GM12801 (cell line): ENCODE data around the gene DCTD.

Experiments
- TF ChIP-seq, protein P1 (sequence below): IDR thresholded peaks from one replicate; pipeline ENCODE4 v1.5.1; 2011; ENCODE audit warnings: control low read depth; ENCODE audit not compliant: insufficient read length; ENCODE audit errors: extremely low read depth

The DCTD gene

DNA sequence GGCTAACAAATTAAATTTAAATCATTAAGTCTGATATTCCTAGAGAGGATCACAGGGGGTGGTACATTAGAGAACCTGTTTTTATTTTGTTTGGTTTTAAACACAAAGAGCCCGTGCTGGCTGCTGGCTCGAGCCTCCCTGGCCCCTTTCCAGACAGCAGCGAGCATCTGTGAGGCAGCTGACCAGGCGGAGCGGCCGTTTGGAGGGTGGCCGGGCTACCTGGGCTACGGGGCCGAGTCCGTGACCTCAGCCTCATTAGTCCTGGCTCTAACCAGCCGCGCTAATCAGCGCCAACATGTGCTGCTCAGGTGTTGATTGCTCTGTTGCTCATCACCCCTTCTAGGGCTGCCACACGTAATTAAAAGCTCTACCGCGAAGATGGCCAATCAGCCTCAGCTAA, 35.3 kb downstream of the DCTD start:
- TF ChIP-seq, protein P1, sequence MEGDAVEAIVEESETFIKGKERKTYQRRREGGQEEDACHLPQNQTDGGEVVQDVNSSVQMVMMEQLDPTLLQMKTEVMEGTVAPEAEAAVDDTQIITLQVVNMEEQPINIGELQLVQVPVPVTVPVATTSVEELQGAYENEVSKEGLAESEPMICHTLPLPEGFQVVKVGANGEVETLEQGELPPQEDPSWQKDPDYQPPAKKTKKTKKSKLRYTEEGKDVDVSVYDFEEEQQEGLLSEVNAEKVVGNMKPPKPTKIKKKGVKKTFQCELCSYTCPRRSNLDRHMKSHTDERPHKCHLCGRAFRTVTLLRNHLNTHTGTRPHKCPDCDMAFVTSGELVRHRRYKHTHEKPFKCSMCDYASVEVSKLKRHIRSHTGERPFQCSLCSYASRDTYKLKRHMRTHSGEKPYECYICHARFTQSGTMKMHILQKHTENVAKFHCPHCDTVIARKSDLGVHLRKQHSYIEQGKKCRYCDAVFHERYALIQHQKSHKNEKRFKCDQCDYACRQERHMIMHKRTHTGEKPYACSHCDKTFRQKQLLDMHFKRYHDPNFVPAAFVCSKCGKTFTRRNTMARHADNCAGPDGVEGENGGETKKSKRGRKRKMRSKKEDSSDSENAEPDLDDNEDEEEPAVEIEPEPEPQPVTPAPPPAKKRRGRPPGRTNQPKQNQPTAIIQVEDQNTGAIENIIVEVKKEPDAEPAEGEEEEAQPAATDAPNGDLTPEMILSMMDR = no peak

DNA sequence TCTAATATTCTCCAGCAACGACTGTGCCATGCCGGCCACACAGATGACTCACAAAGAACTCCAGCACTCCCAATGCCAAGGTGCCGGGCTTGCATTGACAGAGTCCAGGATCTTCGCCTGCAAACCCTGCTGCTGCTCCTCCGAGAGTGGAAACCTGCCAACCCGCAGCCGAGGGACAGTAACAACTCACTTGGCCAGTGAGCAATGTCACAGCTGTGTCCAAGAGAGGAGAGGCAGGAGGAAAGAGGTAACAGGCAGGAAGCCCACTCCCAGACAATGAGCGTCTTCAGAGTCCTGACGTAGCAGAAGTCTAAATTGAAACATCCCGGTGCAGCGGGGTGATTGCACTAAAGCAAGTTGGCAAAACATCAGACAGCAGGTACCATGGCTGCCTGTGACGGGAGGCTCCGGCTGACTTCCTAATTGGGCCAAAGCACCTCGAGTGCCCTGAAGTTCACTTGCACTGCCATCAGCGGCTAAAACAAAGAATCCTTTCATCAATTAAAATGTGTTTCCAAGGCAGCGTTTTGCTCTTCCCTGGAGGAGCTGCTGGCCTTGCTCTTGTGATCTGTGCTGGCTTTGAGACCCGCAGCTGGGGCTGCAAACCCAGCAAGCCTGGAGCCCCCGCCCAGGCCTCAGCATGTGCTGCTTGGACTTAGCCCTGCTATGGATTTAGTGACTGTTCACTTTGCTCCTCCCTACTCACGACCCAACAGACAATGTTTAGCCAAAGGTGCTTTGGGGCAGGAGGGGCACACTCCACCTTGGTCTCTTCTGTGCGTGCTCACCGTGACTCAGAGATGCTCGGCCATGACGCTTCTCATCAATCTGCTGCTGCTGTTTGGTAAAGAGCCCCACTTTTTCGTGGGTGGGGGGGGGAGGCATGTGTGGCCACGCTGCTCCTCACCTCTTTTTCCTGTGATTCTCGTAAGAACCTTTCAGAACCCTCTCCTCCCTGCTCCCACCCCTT, 36.5 kb downstream of the DCTD start:
- TF ChIP-seq, protein P1 = no peak

DNA sequence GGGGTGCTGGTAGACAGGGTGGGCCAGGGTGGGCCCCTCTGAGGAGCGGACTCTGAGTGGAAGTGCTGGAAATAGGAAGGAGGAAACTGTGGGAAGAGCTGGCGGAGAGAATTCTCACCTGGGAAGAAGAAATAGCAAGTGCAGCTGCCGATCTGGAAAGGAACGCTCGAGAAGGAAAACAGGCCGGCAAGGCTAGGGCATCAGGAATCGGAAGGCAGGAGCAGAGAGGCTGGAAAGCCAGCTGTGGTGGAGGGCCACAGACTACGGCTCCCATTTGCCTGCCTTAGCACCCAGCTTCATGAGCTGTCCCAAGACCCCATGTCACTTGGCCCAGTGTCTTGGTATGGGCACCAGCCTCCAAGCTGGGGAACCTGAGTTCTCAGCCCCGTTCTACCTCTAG, 37.3 kb downstream of the DCTD start:
- TF ChIP-seq, protein P1 = no peak

DNA sequence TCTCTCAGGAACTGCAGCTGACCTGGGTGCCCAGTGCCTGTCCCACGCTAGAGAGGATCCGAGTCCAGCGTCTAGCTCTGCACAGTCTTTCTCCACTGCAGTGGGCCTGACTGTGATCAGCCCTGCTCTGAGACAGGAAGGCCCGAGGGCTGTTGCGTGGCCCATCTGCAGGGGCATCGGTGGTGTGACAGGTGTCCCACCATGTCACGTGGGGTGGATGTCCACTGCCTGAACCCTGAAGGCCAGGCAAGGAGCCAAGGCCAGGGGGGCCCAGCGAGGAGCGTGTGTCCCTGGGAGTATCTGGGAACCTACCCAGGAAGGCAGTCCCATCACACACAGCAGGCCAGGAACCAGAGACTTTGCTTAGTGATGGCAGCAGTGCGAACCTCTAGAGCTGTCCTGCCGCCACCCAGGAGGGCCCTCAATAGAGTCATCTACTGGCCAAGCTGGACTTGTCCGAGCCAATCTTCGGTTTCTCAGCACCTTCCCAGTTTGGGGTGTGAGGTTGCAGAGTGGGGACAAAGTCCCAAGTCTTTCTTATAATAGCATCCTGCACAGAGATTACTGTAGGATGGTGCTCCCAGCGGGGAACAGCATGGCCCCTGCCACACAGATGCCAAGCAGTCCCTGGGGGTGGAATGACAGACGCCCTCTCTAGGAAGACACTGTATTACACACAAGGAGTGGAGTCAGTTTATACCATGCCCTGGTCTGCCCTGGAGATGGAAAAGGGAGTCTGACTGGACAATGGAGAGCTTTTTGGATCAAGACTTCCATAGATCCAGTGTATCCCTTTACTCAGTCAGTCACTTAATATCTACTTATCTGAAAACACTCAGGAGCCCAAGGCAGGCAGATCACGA, 38.3 kb downstream of the DCTD start:
- TF ChIP-seq, protein P1 = no peak

DNA sequence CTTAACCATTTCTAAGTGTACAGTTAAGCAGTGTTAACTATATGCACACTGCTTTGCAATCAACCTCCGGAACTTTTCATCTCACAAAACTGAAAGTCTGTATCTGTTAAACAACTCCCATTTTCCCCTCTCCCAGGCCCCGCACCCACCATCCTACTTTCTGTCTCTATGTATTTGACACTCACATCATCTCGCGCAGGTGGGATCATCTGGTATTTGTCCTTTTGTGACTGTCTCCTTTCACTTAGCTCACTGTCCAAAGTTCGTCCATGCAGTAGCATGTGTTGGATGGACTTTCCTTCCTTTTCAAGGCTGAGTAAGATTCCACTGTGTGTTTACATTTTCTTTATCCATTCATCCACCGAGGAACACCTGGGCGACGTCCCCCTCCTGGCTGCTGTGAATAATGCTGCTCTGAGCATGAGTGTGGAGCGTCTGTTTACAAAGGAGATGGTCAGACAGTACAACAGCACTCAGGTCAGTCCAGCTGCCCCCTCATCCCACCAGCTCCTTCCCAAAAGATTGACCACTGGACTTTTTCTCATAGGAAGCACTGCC, 39.8 kb downstream of the DCTD start:
- TF ChIP-seq, protein P1 = no peak

DNA sequence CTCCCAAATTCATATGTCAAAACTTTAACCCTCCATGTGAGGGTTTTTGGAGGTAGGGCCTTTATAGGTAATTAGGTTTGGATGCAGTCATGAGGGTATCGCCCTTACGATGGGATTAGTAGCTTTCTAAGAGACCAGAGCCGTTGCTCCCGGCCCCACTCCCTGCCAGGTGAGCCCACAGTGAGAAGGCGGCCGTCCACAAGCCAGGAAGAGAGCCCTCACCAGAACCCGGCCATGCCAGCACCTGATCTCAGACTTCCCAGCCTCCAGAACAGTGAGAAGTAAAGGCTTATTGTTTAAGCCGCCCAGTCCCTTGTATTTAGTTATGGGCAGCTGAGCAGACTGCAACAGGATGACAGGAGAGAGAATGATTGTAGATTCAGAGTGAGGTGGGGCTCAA, 40.8 kb downstream of the DCTD start:
- TF ChIP-seq, protein P1 = no peak
